Kidney (tissue), 14 donors: ENCODE data around the gene ZBTB47. TPM values are rescaled to one million over a fixed set of nuclear protein-coding genes. Genes with fewer than 3 reads are reported as not detected.

ENCODE experiments used
- DNase-seq, 5 donors: peaks; one replicate each; pipeline ENCODE4 v3.0.0-alpha.2; 2013 to 2020
- FAIRE-seq: peaks from 2 replicates; lab custom pipeline; 2012; peaks lifted over from hg19 to GRCh38; lab: Jason Lieb, UNC
- H3K27ac ChIP-seq, 2 donors: one replicate each; pipeline ENCODE4 v1.7.0; 2013; ENCODE audit warnings: low read depth in 2 of 2, low read length in 2 of 2, inconsistent platforms in 1 of 2
- H3K27me3 ChIP-seq: one replicate; pipeline ENCODE4 v1.7.1; 2013; ENCODE audit warnings: low read length, inconsistent platforms; ENCODE audit not compliant: control insufficient read depth, insufficient read depth
- H3K36me3 ChIP-seq, 3 donors: one replicate each; pipeline versions ENCODE4 v1.7.0 to v1.7.1; 2013; ENCODE audit warnings: low read length in 3 of 3, control low read depth in 1 of 3, inconsistent platforms in 1 of 3; ENCODE audit not compliant: insufficient read depth in 3 of 3, control insufficient read depth in 2 of 3
- H3K4me1 ChIP-seq, 3 donors: one replicate each; pipeline versions ENCODE4 v1.7.0 to v1.7.1; 2013; ENCODE audit warnings: low read length in 3 of 3, inconsistent platforms in 1 of 3, low read depth in 1 of 3; ENCODE audit not compliant: control insufficient read depth in 2 of 3, insufficient read depth in 2 of 3
- H3K4me3 ChIP-seq, 3 donors: one replicate each; pipeline versions ENCODE4 v1.7.0 to v1.8.1; 2013; ENCODE audit warnings: low read length in 3 of 3, control low read depth in 1 of 3, inconsistent platforms in 1 of 3
- H3K9ac ChIP-seq, 3 donors: one replicate each; pipeline versions ENCODE4 v1.7.0 to v1.7.1; 2013; ENCODE audit warnings: low read length in 3 of 3, control low read depth in 1 of 3, inconsistent platforms in 1 of 3
- H3K9me3 ChIP-seq, 3 donors: one replicate each; pipeline versions ENCODE4 v1.7.0 to v1.7.1; 2013; ENCODE audit warnings: low read length in 3 of 3, control low read depth in 1 of 3, inconsistent platforms in 1 of 3; ENCODE audit not compliant: control insufficient read depth in 2 of 3, insufficient read depth in 1 of 3
- intact Hi-C: fragments of 100-400 bp; cut with DNase I; formaldehyde crosslinking; loops from one replicate; pipeline ENCODE4 v1.11.1; 2022
- polyA plus RNA-seq: library from polyadenylated mRNA; stranded (reverse); fragments of 350-450 nt; fragmentation: Illumina TruSeq; extraction: RNeasy Lipid Tissue Mini Kit (QIAGEN cat#74804); gene quantifications from one replicate; pipeline ENCODE4 v1.2.3, GENCODE V29; 2014; ENCODE audit warnings: low read depth, low replicate concordance; ENCODE audit not compliant: insufficient read depth
- total RNA-seq: library from RNA; stranded (reverse); fragmentation: NEBNext Ultra II Directional; extraction: Animal tissue kit (Norgen Biotek cat#: 25700); gene quantifications from one replicate; pipeline ENCODE4 v1.2.1, GENCODE V29; 2021
- TF ChIP-seq, protein P1 (sequence below): IDR thresholded peaks from 3 replicates; pipeline ENCODE4 v1.5.1; 2012; ENCODE audit warnings: mild to moderate bottlenecking, moderate library complexity, borderline replicate concordance; ENCODE audit not compliant: insufficient read depth; ENCODE audit errors: extremely low read depth
- donor health status: control.
- donor health status: control.
- donor health status: control.
- donor health status: control.
- donor health status: control.
- donor health status: DM: yes; HTN: yes; CAD: no.
- donor health status: Normal renal cell carcinoma (clear cell type).

The ZBTB47 gene
- total and polyA plus RNA-seq, 2 donors from 2014 or later: 7.8 to 26.6 TPM

- FAIRE-seq: no peak
Measured at GRCh38 chr3:42610976-42611375, 42.5 kb upstream of the ZBTB47 start.

GRCh38 chr3:42612217-42612616 is 41.3 kb upstream of the ZBTB47 start:
- FAIRE-seq (no peak), DNase-seq (no peak)
- H3K27ac ChIP-seq: no peak overlapping the region
- peaks cover 0 to 4% (median 2%) of the 10 kb centered on the region in 3 donors for H3K36me3 ChIP-seq
- no peaks in the 10 kb centered on the region for H3K27me3 ChIP-seq
- H3K4me3 ChIP-seq: no peak overlapping the region
- TF ChIP-seq, protein P1, sequence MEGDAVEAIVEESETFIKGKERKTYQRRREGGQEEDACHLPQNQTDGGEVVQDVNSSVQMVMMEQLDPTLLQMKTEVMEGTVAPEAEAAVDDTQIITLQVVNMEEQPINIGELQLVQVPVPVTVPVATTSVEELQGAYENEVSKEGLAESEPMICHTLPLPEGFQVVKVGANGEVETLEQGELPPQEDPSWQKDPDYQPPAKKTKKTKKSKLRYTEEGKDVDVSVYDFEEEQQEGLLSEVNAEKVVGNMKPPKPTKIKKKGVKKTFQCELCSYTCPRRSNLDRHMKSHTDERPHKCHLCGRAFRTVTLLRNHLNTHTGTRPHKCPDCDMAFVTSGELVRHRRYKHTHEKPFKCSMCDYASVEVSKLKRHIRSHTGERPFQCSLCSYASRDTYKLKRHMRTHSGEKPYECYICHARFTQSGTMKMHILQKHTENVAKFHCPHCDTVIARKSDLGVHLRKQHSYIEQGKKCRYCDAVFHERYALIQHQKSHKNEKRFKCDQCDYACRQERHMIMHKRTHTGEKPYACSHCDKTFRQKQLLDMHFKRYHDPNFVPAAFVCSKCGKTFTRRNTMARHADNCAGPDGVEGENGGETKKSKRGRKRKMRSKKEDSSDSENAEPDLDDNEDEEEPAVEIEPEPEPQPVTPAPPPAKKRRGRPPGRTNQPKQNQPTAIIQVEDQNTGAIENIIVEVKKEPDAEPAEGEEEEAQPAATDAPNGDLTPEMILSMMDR: no peak
- H3K4me1 ChIP-seq: peaks cover 0 to 4% (median 2%) of the 10 kb centered on the region in 3 donors
- H3K9me3 ChIP-seq: no peaks in the 10 kb centered on the region
- no peak overlapping the region for H3K9ac ChIP-seq
- intact Hi-C loops: no loop called here

More at GRCh38 chr3:42610976-42611375, 42.5 kb upstream of the ZBTB47 start:
- peaks cover 0 to 4% (median 2%) of the 10 kb centered on the region in 3 donors for H3K36me3 ChIP-seq
- peaks cover 0 to 4% (median 2%) of the 10 kb centered on the region in 3 donors for H3K4me1 ChIP-seq
- no peak overlapping the region for H3K27ac ChIP-seq
- H3K4me3 ChIP-seq: no peak overlapping the region
- TF ChIP-seq, protein P1: no peak
- H3K9me3 ChIP-seq: no peaks in the 10 kb centered on the region
- intact Hi-C loops: no loop called here
- no peak for DNase-seq
- no peaks in the 10 kb centered on the region for H3K27me3 ChIP-seq
- H3K9ac ChIP-seq: no peak overlapping the region

GRCh38 chr3:42612928-42613327 is 40.6 kb upstream of the ZBTB47 start:
- H3K9me3 ChIP-seq: no peaks in the 10 kb centered on the region
- FAIRE-seq: no peak
- H3K27ac ChIP-seq: no peak overlapping the region
- peaks cover 0 to 4% (median 2%) of the 10 kb centered on the region in 3 donors for H3K4me1 ChIP-seq
- no peak overlapping the region for H3K4me3 ChIP-seq
- no peak overlapping the region for H3K9ac ChIP-seq
- TF ChIP-seq, protein P1: no peak
- no peak for DNase-seq
- no peaks in the 10 kb centered on the region for H3K27me3 ChIP-seq
- intact Hi-C loops: no loop called here
- H3K36me3 ChIP-seq: peaks cover 0 to 2% (median 0%) of the 10 kb centered on the region in 3 donors

DNA sequence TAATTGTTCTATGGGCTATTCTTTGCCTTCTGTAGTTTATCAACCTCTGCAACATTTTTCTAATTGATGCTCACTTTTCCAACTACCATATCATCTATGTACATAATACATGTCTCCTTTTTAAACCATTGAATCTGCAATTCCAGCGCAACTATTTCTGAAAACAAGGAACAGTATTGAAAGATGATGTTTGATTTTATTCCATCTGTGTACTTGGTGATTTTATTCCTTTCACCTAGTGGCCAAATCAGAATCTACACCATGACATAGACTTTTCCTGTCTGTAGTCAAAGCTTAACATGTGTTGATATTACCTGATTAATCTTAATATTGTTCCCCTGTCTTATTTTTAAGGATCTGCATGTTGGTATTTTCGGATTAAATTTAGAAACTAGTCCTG is 40.0 kb upstream of the ZBTB47 start:
- Histone ChIP-seq H3K4me1 (peaks cover 0 to 4% (median 2%) of the 10 kb centered on the region in 3 donors), H3K9me3 (no peaks in the 10 kb centered on the region), H3K4me3 (no peak overlapping the region), H3K27ac (no peak overlapping the region), H3K36me3 (peaks cover 0 to 2% (median 0%) of the 10 kb centered on the region in 3 donors), H3K9ac (no peak overlapping the region), H3K27me3 (no peaks in the 10 kb centered on the region)
- TF ChIP-seq, protein P1: peak; percentile 24
- intact Hi-C loops: no loop called here
- FAIRE-seq (no peak), DNase-seq (no peak)
